CMK (cell line): ENCODE results near the gene PDK3.

ENCODE experiments used
- DNase-seq: peaks from one replicate; pipeline ENCODE4 v3.0.0-alpha.2; 2010; ENCODE audit warnings: low read depth

The PDK3 gene

DNA sequence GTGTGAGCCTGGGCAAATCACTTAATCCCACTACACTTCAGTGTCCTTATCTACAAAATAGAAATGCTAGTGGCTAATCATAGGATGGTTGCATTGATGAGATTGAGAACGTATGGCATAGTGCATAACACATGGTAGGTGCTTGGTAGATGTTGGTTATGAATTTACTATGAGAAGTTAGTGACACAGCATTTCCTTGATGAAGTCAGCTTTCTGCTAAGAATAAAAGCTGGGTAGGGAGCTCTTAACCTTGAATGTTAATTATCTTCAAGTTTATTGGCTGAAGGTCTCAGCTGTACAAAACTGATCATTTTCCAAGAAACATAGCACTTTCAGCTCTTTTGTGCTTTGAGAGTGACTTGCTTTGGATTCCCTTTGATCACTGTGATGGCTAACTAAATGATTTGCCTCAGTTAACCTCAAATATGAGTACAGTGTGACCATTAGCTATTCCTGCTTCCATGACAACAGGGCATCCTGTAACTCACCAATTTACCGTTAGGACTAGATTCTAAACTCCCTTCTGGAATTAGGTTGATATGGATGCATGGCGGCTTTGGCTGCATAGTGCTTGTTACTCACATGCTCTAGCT is 17.8 kb downstream of the PDK3 start:
- no peak for DNase-seq

DNA sequence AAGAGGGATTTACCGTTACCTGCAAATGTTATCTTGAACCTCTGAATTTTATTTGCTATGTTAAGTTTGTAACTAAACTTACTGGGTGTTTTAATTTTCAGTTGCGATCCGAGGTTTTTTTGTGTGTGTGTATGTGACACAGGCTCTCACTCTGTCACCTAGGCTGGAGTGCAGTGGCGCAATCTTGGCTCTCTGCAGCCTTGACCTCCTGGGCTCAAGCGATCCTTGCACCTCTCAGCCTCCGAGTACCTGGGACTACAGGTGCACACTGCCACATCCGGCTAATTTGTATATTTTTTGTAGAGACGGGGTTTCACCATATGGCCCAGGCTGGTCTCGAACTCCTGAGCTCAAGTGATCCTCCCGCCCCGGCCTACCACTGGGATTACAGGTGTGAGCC is 18.5 kb downstream of the PDK3 start:
- no peak for DNase-seq

DNA sequence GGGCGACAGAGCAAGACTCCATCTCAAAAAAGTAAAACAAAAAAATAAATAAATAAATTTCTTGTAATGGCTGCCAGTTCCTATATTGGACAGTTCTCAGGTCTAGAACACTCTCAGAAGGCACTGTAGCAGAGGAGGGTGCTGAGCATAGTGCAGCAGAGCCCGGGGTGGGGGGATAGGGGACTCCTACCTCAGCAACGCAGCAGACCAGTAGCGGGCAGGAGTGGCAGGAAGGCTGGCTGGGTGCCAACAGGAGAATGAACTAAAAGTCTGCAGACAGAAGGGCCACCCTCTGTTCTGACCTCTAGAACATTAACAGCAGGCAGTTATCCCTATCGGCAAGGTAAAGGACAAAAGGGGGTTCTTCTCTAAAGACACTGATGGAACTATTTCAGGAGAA is 20.2 kb downstream of the PDK3 start:
- DNase-seq = no peak

DNA sequence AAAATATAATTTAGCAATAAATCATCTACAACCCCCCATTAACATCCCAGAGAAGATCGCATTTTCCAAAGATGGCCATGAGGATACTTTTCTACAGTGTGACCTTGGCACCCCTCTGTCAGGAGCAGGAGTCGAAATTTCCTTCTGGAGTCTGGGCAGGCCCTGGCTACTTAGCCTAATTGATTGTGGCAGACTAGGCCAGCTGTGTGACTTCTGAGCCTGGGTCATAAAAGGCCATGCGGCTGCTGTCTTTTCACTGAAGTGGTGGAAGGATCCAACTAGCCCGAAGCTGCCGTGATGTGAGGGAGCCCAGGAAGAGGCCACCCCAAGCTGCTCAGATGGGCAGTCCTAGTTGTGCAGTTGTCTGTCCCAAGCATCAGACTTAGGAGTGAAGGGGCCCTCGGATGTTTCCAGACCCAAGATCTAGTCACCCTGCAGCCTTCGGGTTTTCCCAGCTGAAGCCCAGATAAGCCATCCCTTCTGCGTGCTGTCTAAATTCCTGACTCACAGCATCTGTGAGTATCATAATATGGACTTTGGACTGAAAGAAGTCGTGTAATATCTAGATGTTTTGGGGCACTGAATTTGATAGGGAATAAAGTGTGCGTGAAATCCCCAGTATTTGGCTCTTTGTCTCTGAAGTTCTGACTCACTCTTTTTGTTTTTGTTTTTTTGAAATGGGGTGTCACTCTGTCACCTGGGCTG is 21.0 kb downstream of the PDK3 start:
- DNase-seq = no peak

DNA sequence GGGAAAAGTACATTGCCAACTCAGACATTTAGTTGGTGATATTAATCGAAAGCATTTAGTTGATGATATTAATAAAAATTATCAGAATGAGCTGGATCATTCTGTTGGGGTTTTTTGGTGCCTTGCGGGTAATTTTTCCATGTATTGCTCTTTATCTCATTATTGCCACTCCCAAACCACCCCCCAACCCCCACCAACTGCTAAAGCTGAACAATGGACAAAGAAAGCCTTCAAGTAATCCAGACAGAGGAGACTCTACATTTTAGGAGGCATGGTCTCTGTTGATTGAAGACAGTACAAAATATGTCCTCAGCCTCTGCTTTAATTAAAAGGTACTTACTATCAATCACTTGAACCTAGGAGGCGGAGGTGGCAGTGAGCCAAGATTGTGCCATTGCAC is 22.5 kb downstream of the PDK3 start:
- no peak for DNase-seq

DNA sequence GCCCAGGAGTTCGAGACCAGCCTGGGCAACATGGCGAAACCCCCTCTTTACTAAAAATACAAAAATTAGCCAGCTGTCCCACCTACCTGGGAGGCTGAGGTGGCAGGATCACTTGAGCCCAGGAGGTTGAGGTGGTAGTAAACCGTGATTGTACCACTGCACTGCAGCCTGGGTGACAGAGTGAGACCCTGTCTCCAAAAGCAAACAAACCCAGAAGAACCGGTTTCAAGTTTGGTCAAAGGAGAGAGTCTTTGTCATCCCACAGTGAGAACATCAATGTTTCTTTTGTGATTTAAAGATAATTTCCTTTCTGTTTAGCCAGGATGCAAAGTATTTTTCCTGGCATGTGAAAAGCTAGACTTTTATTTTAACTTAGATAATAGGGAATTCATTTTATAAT is 26.7 kb downstream of the PDK3 start:
- DNase-seq = no peak

DNA sequence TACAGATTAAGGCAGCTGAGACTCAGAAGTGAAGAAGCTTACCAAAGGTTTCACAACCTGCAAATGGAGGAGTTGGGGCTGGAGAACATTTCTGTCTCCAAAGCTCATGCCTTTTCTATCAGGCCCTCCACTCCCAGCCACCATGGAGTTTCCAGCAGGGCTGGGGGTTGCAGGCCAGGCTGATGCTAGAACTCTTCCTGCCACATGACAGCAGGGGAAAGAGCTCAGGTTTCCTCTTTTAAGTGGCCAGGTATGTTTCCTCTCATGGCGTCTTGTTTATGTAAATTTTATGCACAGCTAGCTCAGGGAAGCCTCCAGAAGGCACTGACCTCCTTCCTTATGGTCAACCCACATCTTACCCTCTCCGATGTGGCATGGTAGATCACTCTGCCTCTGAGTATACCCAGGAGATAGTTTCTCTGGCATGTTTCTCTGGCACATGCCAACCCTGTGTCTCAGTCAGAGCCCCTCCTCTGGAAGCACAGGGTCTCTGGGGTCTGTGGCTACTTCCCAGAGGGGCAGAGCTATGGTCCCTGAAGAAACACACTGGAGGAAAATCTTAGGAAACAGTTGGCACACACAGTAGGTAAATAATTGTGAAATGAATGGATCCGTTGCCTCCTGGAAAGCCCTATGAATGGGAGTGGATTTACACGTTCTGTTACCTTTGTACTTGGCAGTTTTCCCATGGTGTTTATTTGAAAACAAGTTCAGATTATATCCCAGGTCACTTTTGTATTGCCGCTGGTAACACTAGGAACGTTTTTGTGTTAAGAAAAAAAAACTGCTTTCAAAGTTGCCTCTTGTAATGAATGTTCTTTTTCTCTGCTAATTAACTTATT is 28.9 kb downstream of the PDK3 start:
- DNase-seq = no peak

DNA sequence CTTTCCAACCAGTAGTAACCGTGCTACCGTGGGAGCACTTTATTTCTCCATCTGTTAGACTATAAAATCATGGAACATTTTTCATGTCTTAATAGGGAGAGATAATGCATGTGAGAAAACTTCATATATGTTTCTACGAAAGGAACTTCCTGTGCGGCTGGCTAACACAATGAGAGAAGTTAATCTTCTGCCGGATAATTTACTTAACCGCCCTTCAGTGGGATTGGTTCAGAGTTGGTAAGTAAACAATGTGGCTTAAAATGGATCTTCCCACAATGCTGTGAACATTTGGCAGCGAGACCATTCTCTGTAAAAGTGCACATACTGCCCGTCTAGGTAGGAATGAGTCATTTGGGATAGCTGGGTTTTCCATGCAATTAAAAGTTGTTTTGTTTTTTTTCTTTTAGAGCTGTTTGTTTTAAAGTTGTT is 29.6 kb downstream of the PDK3 start:
- no peak for DNase-seq

DNA sequence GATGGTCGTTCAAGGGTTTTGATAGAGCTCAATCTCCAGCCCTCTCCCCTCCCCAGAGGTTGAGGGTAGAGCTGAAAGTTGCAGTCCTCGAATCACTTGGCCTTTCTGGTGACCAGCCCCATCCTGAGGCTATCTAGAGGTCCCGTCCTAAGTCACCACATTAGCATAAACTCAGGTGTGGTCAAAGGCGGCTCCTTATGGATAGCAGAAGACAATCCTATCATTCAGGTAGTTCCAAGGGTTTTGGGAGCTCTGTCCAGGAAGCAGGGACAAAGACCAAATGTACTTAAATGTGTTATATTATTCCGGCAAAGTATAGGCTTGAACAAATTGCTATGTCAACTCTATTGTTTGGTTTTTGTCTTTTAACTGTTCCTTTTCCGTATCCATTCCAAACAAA is 30.6 kb downstream of the PDK3 start:
- no peak for DNase-seq

DNA sequence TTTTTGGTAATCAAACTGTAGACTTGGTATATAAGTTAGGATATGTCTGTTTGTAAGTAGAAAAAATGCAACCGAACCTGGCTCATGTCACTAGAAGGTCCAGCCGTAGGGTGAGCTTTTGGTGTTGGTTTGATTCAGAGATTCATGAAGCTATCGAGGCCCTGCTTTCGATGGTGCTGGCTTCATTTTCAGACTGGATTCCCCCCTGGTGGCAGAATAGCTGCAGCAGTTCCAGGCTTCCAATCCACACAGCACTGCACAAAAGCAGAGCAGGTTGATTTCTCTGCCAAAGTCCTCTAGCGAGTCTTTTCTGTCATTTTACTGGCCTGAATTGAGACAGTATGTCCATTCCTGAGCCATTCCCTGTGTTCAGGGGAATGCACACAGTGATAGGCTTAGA is 33.1 kb downstream of the PDK3 start:
- DNase-seq = no peak

DNA sequence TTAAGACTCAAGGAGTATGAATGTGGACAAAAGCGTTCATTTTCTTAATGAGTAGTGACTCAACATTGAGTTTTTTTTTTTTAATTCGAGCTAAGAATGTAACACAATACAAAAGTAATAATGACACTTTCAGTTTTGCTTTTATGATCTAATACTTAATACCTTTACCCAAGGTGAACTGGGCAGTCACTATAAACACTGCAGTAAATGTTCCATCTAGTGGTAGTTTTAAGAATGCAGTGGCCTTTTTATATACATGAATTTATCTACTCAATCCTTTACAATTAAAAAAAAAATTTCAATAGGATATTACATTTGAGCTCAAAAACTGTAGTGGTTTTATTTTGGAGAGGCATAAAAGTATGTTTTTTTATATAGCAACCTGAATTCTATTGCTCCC is 33.9 kb downstream of the PDK3 start:
- DNase-seq = no peak

DNA sequence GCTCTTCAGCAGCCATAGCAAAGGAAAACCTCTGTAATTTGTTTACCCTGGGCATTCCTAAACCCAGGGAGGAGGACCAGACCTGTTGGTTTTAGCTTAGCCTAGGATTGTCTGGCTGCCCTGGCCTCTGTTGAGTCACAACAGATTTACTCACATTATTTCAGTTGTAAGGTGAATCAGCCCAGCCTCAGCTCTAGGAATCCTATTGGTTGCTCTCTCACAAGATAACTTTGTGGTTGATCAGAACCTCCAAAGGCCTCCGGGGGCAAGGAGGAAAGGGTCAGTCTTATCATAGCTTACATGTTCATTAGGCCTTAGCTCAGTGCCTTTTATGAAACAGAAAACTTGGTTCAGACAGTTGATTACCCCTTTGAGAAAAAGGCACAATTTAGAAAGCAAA is 41.0 kb downstream of the PDK3 start:
- no peak for DNase-seq

DNA sequence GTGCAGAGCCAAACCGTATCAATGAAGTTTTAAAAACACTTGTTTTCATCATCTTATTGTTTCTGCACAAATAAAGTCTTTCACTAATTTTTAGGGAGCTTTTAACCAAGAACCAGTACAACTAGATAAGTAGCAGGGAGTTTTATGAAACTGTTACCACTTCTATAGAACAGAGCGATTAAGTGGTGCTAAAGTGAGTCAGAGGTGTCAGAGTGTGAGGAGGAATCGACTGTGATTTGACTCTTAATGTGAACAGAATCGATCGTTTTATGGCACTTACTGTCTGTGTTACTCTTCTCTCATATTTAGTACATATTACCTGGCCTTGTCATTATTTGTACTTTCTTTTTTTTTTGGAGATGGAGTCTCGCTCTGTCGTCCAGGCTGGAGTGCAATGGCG is 43.3 kb downstream of the PDK3 start:
- no peak for DNase-seq

DNA sequence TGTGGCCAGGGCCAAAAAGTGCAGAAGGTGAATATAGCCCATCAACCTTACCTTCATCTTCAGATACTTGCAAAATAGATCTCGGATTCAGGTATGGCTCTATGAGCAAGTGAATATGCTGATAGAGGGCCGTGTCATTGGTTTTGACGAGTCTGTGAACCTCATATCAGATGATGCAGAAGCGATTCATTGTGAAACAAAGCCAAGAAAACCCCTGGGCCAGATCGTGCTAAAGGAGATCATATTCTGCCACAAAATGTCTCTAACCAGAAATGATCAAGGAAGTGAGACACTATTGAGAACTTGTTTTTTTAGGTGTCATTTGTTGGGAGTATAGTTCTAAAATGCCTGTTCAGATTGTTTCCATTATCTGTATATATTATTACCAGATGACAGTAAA is 48.3 kb downstream of the PDK3 start:
- no peak for DNase-seq

DNA sequence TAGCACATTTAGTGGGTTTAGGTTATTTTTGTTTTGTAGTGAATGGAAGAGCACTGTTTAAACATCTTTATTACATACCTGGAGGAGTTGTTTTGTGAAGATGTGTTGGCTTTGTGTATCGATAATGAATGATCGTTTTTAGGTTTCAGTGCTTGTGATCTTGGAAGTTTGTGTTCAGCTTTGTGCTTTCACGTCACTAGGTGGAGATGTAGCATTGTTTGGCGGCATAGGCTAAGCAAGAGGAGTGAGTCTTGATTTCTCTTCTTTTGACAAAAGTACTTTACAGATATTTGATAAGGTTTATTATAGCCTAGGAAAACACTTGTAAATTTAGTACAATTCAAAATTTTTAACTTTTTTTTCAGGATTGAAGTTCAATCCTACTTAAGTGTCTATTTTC is 50.4 kb downstream of the PDK3 start:
- no peak for DNase-seq

DNA sequence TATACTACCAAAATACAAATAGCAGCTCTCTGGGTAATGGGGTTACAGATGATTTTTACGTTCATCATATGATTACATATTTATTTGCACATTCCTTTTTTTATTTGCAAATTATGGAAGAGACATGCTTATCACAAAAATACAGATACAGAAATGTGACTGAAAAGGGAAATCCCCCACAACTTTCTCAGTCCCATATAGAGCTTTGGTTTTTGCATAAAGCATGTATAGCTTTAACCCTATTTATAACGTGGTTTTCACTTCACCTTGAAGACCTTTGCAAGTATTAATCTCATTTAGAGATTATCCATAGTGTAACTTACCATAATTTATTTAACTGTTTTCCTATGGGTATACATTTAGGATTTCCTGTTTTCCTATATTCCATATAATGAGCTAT is 55.4 kb downstream of the PDK3 start:
- DNase-seq = no peak

DNA sequence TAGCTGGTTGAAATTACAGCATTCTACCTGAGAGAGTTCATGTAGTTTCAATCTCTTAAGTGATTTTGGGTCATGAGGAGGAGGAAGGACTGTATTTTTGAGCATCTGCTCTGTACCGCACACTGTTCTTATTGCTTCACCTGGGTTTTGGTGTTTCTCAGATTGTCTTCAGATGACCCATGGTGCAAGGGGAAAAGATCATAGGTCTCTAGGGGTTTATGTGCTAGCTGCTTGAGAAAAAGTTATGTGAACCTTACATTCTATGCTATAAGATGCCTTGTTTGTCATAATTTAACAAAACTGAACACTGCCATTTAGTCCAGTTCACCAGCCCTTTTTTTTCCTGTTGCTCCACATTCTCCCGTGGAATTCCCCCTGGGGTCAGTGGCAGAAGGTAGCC is 60.4 kb downstream of the PDK3 start:
- no peak for DNase-seq

DNA sequence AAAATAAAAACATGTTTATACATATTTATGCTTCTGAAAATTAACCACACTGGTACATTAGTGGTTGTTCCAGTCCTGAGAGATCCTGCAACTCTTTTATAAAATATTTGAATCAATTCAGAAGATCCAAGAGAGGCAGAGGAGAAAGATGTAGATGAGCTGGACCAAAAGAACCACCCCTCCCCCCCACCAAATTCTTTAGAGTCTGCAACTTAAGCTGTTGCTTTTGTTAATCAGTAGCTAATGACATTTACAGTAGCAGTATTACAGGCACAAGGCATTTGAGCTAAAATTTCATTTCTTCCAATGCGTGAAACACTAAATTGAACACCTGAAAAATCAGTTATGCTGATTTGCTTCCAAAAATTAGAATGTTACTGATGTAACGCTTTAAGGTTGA is 61.5 kb downstream of the PDK3 start:
- DNase-seq = no peak

DNA sequence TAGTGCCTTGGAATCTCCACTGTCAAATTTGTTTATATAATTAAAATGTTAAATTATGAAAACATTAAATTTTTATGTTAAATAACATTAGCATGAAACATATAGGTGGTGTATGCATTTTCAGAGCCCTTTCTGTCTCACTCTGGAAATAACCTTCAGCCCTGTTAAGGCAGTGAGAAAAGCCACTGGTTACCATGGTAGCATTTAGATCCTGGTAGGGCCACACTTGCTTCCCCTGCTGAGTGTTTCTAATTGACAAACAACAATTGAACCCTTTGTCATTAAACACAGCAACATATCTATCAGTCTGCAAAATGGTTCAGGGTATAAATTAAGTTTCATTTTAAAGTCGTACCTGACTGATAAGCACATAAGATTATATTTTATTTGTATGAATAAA is 63.5 kb downstream of the PDK3 start:
- no peak for DNase-seq

DNA sequence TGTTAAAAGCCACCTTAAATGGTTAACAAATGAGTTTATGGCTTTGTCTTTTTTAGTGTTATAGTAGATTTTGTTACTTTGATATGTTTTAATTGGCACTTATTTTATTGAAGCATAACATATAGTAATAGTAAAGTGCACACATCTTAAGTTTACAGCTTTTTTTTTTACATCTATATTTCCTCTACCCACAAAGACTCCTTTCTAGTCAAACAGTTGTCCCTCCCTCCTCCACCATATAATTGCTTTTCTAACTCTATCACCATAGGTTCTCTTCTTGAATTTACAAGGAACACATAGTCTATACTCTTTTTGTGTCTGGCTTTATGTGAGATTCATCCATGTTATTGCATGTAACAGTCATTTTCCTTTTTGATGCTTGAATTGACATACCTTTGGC is 71.5 kb downstream of the PDK3 start:
- DNase-seq = no peak

DNA sequence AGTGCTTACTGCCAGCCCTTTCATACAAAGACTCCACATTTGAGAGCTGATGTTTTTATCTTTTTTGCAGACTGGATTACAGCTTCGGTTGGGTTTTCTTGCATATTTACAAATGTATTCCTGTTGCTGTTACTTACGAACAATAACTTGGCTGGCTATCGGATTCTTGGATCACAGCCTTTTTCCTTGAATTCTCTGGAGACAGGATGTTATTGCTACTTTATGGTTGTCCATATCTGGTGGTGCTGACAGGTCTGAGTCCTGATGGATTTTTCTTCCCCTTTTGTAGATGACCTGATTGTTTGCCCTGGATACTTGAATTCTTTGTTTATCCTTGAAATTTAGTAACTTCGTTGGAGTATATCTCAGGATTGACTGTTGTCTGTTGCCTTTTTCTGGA is 77.7 kb downstream of the PDK3 start:
- no peak for DNase-seq

DNA sequence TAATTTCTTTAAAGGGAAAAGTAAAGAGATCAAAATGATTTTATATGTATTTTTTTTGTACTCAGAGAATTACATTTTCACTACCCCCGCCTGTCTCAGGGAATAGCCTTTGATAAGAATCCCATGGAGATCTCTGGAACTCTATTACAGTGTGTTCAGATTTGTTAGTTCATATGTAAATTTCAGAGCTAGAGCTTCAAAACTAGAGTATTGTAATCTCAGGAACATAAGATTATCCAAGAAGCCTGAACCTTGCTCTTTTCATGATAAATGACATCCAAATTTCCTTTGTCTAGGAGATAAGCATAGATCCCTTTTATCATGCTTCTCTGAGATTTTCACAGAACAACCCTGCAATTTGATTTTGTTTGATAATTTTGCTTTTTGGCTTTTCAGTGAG is 82.9 kb downstream of the PDK3 start:
- no peak for DNase-seq

DNA sequence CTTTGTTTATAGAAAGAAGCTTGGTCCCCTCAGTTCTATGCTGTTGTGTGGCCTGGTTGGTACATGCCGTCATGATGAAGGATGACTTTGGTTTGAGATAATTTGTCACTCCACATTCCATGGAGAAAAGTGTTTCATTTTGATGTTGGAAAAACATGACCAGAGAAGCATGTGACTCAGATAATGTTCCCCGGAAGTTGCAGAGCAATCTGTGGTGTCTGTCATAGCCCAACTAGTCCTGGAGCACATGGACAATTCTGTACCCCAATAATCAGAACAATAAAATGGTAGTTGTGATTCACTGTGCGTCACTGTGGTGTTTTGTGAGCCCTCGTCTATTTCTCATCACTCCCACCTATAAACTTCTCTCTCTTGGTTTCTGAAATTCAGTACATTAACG is 85.1 kb downstream of the PDK3 start:
- no peak for DNase-seq

DNA sequence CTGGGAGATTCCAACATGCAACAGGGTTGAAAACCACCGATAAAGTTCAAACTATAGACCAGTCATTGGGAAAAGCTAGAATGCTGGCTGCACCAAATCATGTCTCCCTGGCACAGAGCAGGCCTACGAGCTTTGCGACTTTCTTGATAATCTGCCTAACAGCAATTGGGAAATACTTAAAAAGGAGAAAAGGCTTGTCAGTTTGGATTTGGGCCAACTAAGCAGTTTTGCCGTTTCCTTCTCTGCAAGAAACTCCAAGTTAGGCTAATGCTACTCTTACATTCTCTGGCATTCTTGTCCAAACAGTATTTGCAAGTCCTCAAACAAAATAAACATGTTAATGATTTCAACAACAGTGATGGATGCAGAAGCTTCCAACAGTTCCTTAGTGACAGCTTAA is 87.9 kb downstream of the PDK3 start:
- no peak for DNase-seq
